ENCODE measurements around the gene CHRM4. TPM values are rescaled to one million over a fixed set of nuclear protein-coding genes. Genes with fewer than 3 reads are reported as not detected.

Gene CHRM4
- total RNA-seq, 1 experiment from 2014 or later = not detected

DNA sequence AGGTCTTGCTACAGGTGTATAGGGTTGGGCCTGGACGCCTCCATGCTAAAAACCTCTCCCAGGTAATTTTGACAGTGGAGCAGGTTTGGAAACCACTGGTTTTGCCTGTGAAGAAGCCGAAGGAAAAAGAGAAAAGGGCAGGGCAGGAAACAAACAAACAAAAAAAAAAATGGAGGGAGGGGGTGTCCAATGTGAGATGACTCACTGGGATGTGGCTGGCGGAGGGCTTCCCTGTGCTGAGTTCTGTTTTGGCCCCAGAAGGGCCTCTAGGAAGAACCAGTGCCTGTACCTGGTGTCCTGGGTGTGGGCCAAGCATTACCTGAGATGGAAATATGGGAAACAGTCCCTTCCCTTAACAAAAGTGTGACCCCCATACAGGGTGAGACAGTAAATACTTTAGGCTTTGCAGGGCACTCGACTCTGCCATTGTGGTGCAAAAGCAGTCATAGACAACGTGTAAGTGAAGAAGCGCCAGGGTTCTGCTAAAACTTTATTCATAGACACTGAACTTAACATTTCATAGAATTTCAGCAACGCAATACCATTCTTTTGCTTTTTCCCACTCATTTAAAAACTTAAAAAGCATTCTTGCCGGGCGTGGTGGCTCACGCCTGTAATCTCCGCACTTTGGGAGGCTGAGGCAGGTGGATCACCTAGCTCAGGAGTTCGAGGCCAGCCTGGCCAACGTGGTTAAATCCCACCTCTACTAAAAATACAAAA is 53.8 kb downstream of the CHRM4 start:
- DNase-seq (ENCODE audit: unreplicated experiment) = no peak
- Mint-ChIP-seq H3K36me3 (ENCODE audit: insufficient read depth, unreplicated experiment) (no peaks in the 10 kb centered on the region), H3K27ac (ENCODE audit: low read depth, unreplicated experiment) (no peak overlapping the region), H3K4me3 (ENCODE audit: unreplicated experiment) (peak overlapping the region; percentile 6), H3K9me3 (ENCODE audit: unreplicated experiment) (no peaks in the 10 kb centered on the region), H3K27me3 (ENCODE audit: insufficient read depth, unreplicated experiment) (no peaks in the 10 kb centered on the region), H3K4me1 (ENCODE audit: insufficient read depth, unreplicated experiment) (peaks cover 43% of the 10 kb centered on the region)
- intact Hi-C loops (cut with micrococcal nuclease) = no loop called here
- ChIA-PET POLR2A (no interaction called here), CTCF (interaction anchor here (0.8 to 2.7 kb wide), 2 partner anchors 10 to 21 kb away, joined by 3 to 8 read pairs; no protein-coding TSS in a partner anchor)
- TF ChIP-seq, protein P1, sequence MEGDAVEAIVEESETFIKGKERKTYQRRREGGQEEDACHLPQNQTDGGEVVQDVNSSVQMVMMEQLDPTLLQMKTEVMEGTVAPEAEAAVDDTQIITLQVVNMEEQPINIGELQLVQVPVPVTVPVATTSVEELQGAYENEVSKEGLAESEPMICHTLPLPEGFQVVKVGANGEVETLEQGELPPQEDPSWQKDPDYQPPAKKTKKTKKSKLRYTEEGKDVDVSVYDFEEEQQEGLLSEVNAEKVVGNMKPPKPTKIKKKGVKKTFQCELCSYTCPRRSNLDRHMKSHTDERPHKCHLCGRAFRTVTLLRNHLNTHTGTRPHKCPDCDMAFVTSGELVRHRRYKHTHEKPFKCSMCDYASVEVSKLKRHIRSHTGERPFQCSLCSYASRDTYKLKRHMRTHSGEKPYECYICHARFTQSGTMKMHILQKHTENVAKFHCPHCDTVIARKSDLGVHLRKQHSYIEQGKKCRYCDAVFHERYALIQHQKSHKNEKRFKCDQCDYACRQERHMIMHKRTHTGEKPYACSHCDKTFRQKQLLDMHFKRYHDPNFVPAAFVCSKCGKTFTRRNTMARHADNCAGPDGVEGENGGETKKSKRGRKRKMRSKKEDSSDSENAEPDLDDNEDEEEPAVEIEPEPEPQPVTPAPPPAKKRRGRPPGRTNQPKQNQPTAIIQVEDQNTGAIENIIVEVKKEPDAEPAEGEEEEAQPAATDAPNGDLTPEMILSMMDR (IDR thresholded peaks at IDR 0.05; ENCODE audit: unreplicated experiment) = no peak
- BruUV-seq (replicated peaks) = no TSS peak

DNA sequence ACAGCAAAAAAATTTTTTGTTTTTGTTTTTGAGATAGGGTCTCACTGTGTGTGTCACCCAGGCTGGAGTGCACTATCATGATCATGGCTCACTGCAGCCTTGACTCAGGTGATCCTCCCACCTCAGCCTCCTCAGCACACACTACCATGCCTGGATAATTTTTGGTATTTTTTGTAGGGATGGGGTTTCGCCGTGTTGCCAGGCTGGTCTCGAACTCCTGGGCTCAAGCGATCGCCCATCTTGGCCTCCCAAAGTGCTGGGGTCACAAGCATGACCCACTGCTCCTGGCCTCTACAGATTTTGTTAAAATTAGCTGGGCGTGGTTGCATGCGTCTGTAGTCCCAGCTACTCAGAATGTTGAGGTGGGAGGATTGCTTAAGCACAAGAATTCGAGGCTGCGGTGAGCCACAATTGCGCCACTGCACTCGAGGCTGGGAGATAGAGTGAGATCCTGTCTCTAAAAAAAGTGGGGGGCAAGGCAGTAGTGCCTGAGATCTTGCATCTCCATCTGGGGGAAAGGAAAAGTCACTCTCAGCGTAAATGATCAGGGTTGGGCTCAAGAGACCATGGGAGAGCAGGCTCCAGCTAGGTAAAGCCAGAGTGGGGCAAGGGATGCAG is 54.9 kb downstream of the CHRM4 start:
- intact Hi-C loops (cut with micrococcal nuclease) = no loop called here
- CTCF ChIA-PET = interaction anchor here (0.8 to 1.7 kb wide), 3 partner anchors 11 to 117 kb away, joined by 3 to 4 read pairs (median 3); no protein-coding TSS in a partner anchor
- no peaks in the 10 kb centered on the region for H3K9me3 Mint-ChIP-seq (ENCODE audit: unreplicated experiment)
- H3K4me1 Mint-ChIP-seq (ENCODE audit: insufficient read depth, unreplicated experiment) = peaks cover 43% of the 10 kb centered on the region
- TF ChIP-seq, protein P1 (IDR thresholded peaks at IDR 0.05; ENCODE audit: unreplicated experiment) = no peak
- peak; percentile 91 for DNase-seq (ENCODE audit: unreplicated experiment)
- POLR2A ChIA-PET = interaction anchor here (0.8 to 1.8 kb wide), 2 partner anchors 8 to 93 kb away, joined by 4 read pairs; no protein-coding TSS in a partner anchor
- no TSS peak for BruUV-seq (replicated peaks)
- H3K27ac Mint-ChIP-seq (ENCODE audit: low read depth, unreplicated experiment) = peak overlapping the region; percentile 54
- no peaks in the 10 kb centered on the region for H3K36me3 Mint-ChIP-seq (ENCODE audit: insufficient read depth, unreplicated experiment)
- H3K4me3 Mint-ChIP-seq (ENCODE audit: unreplicated experiment) = peak overlapping the region; percentile 19
- H3K27me3 Mint-ChIP-seq (ENCODE audit: insufficient read depth, unreplicated experiment) = peaks cover 7% of the 10 kb centered on the region

DNA sequence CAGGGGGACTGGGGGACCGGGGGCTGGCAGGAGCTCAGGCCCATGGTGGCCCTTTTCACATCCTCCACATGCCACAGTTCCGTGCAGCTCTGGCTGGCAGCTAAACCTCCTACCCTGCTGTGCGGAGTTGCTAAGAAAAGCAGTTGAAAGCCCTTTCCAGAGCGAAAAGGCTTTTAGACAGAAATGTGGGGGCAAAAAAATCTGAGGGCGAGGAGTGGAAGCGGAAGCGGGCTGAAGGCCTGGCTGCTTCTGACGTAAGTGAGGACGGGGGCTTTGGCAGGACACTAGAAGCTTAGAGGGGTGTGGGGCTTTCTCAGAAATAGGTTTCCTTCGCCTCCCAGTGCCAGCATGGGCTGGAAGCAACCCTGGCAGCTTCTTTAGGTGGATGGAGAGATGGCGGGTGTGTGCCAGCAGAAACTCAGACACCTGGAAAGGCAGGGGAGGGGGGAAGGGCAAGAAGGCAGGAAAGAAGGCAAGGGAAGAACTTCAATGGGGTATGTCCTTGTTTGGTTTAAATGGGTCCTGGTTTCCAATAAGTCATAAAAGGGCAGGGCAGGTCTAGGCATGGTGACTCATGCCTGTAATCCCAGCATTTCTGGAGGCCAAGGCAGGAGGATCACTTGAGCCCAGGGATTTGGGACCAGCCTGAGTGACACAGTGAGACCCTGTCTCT is 55.5 kb downstream of the CHRM4 start:
- peaks cover 43% of the 10 kb centered on the region for H3K4me1 Mint-ChIP-seq (ENCODE audit: insufficient read depth, unreplicated experiment)
- peaks cover 13% of the 10 kb centered on the region for H3K27me3 Mint-ChIP-seq (ENCODE audit: insufficient read depth, unreplicated experiment)
- BruUV-seq (replicated peaks) = no TSS peak
- ChIA-PET POLR2A (interaction anchor here (0.8 to 1.8 kb wide), 2 partner anchors 9 to 93 kb away, joined by 4 read pairs; no protein-coding TSS in a partner anchor), CTCF (interaction anchor here (0.8 to 1.7 kb wide), 3 partner anchors 8 to 117 kb away, joined by 3 to 4 read pairs (median 3); no protein-coding TSS in a partner anchor)
- intact Hi-C loops (cut with micrococcal nuclease) = no loop called here
- H3K36me3 Mint-ChIP-seq (ENCODE audit: insufficient read depth, unreplicated experiment) = no peaks in the 10 kb centered on the region
- H3K9me3 Mint-ChIP-seq (ENCODE audit: unreplicated experiment) = no peaks in the 10 kb centered on the region
- DNase-seq (ENCODE audit: unreplicated experiment) = no peak
- TF ChIP-seq, protein P1 (IDR thresholded peaks at IDR 0.05; ENCODE audit: unreplicated experiment) = no peak
- H3K27ac Mint-ChIP-seq (ENCODE audit: low read depth, unreplicated experiment) = peak overlapping the region; percentile 54
- no peak overlapping the region for H3K4me3 Mint-ChIP-seq (ENCODE audit: unreplicated experiment)

DNA sequence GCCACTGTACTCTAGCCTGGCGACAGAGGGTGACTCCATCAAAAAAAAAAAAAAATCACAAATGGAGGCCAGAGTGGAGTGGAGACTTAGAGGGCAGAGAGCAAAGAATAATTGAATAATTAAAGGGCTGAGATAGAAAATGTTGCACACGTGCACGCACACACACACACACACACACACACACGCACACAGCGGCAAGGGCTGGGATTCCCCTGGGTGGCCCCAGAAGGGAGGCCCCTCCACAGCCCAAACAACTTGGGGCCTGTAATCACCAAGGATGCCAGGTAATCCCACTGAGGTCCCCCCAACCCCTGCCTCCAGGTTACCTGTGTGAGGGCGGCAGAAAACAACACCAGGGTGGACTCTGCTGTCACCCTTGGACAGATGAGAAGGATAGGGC is 56.3 kb downstream of the CHRM4 start:
- H3K4me3 Mint-ChIP-seq (ENCODE audit: unreplicated experiment) = no peak overlapping the region
- H3K27me3 Mint-ChIP-seq (ENCODE audit: insufficient read depth, unreplicated experiment) = peaks cover 21% of the 10 kb centered on the region
- POLR2A ChIA-PET = interaction anchor here (1.8 kb wide), 1 partner anchor 92 kb away, joined by 4 read pairs; no protein-coding TSS in a partner anchor
- no TSS peak for BruUV-seq (replicated peaks)
- intact Hi-C loops (cut with micrococcal nuclease) = no loop called here
- peak overlapping the region; percentile 64 for H3K27ac Mint-ChIP-seq (ENCODE audit: low read depth, unreplicated experiment)
- DNase-seq (ENCODE audit: unreplicated experiment) = no peak
- CTCF ChIA-PET = interaction anchor here (0.8 to 1.7 kb wide), 2 partner anchors 9 to 20 kb away, joined by 3 to 4 read pairs; no protein-coding TSS in a partner anchor
- TF ChIP-seq, protein P1 (IDR thresholded peaks at IDR 0.05; ENCODE audit: unreplicated experiment) = no peak
- no peaks in the 10 kb centered on the region for H3K36me3 Mint-ChIP-seq (ENCODE audit: insufficient read depth, unreplicated experiment)
- no peaks in the 10 kb centered on the region for H3K9me3 Mint-ChIP-seq (ENCODE audit: unreplicated experiment)
- H3K4me1 Mint-ChIP-seq (ENCODE audit: insufficient read depth, unreplicated experiment) = peaks cover 43% of the 10 kb centered on the region
